ENCODE results near the gene ZAP70.

Gene ZAP70

GRCh38 chr2:97751752-97752151 lies 38.4 kb downstream of the ZAP70 start:
- intact Hi-C loops (cut with micrococcal nuclease) = no loop called here
- Mint-ChIP-seq H3K4me3 (no peak overlapping the region), H3K36me3 (ENCODE audit: low read depth) (peaks cover 82% of the 10 kb centered on the region), H3K27me3 (no peaks in the 10 kb centered on the region), H3K9me3 (peaks cover 14% of the 10 kb centered on the region), H3K27ac (no peak overlapping the region), H3K4me1 (ENCODE audit: low read depth) (peaks cover 15% of the 10 kb centered on the region)

- no peak overlapping the region for H3K27ac Mint-ChIP-seq
- H3K4me3 Mint-ChIP-seq = no peak overlapping the region
- intact Hi-C loops (cut with micrococcal nuclease) = no loop called here
- peaks cover 15% of the 10 kb centered on the region for H3K4me1 Mint-ChIP-seq (ENCODE audit: low read depth)
- H3K27me3 Mint-ChIP-seq = no peaks in the 10 kb centered on the region
- H3K9me3 Mint-ChIP-seq = peaks cover 14% of the 10 kb centered on the region
- H3K36me3 Mint-ChIP-seq (ENCODE audit: low read depth) = peaks cover 82% of the 10 kb centered on the region
Measured at GRCh38 chr2:97752342-97753334, 39.3 kb downstream of the ZAP70 start.

DNA sequence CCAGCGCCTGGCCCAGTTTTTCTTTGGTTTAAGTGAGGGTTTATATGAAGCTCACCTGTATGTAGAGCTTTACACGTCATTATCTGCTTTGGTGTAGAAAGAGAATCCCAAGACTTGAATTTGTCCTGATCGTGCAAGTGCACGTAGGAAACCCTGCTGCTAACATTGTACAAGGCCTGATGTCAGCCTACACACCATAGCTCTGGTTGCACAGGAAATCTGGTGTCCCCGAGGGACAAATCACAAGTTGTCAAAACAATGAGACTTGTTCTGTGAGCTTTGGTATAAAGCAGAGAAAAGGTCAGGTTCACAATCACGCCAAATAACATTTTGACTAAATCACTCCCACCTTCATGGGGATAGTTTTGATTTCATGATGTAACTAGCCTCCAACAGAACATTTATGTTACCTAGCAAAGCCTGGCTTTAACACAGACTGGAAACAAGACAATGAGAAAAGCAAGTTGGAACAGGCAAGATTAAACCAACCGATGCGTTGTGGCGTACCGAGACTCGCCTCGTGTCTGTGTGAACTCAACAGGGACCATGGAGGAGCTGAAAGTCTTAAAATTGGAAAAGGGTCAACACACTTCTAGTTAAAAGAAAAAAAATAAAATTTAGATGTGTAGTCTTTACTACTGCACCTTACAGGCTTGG lies 41.4 kb downstream of the ZAP70 start:
- intact Hi-C loops (cut with micrococcal nuclease) = no loop called here
- Mint-ChIP-seq H3K9me3 (peaks cover 4% of the 10 kb centered on the region), H3K27me3 (no peaks in the 10 kb centered on the region), H3K36me3 (ENCODE audit: low read depth) (peaks cover 95% of the 10 kb centered on the region), H3K4me3 (no peak overlapping the region), H3K4me1 (ENCODE audit: low read depth) (no peaks in the 10 kb centered on the region), H3K27ac (no peak overlapping the region)

DNA sequence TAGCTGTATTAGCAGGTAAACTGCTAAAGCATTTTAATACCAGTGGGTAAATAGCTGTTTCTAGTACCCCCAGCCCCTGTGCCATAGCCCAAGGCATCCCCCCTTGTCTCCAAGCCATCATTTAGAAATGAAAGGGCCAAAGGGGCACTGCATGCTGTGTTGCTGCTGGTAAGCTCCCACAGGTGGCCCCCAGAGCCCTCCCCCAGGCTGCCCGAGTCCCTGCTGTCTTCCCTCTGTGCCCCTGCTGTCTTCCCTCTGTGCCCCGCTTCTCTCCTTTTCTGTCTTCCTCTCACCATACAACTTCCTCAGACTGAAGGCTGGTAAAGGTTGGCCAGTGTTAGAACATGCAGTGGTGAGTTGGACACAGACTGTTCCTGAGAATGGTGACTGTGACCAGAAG lies 42.1 kb downstream of the ZAP70 start:
- Mint-ChIP-seq H3K27ac (no peak overlapping the region), H3K4me3 (no peak overlapping the region), H3K36me3 (ENCODE audit: low read depth) (peaks cover 95% of the 10 kb centered on the region), H3K4me1 (ENCODE audit: low read depth) (no peaks in the 10 kb centered on the region), H3K9me3 (no peaks in the 10 kb centered on the region), H3K27me3 (no peaks in the 10 kb centered on the region)
- intact Hi-C loops (cut with micrococcal nuclease) = no loop called here

DNA sequence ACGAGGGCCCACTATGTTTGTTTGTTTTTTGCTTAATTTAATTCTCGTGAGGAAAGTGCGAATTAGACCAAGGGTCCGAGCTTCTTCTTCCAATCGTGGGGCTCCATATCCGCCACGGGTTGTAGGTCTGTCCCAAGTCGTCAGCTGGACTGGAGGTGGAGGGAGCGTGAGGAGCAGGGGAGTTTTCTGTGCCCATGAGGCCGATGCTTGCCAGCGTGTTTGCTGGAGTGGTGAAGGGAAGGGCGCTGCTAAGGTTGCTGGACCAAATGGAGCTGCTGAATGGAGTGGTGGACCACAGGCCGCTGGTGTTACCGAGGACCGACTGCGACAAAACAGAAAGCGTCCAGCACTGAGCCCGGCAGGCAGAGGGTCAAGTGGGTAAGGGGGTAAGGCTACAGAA lies 43.7 kb downstream of the ZAP70 start:
- Mint-ChIP-seq H3K9me3 (no peaks in the 10 kb centered on the region), H3K36me3 (ENCODE audit: low read depth) (peaks cover 95% of the 10 kb centered on the region), H3K4me1 (ENCODE audit: low read depth) (no peaks in the 10 kb centered on the region), H3K27ac (no peak overlapping the region), H3K4me3 (no peak overlapping the region), H3K27me3 (no peaks in the 10 kb centered on the region)
- intact Hi-C loops (cut with micrococcal nuclease) = no loop called here

DNA sequence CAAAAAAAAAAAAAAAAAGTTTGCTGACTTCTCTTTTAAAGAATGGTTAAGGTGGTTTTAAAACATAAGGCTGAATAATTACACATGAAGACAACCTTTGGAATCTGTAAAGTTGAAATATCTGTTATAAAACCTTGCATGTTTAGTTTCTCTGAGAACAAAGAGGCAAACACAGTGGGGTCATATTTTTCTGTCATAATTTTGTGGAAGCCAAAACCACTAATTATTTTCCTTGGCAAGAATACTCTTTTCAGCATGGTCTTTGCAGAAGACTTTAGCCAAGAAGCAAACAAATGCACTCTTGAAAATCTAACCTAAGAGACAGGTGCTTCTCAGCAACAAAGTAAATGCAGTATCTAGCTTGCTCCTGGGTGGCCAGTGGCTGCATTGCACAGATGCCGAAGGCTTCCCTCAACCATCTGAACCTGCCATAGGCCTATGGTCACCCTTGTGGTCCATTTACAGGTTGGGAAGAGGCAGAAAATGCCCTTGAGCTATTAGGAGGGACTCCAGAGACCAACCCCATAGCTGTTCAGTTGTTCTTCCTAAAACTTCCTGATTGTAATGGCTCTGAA lies 44.8 kb downstream of the ZAP70 start:
- no peaks in the 10 kb centered on the region for H3K4me1 Mint-ChIP-seq (ENCODE audit: low read depth)
- H3K27ac Mint-ChIP-seq = no peak overlapping the region
- H3K36me3 Mint-ChIP-seq (ENCODE audit: low read depth) = peaks cover 96% of the 10 kb centered on the region
- intact Hi-C loops (cut with micrococcal nuclease) = no loop called here
- H3K4me3 Mint-ChIP-seq = no peak overlapping the region
- no peaks in the 10 kb centered on the region for H3K27me3 Mint-ChIP-seq
- no peaks in the 10 kb centered on the region for H3K9me3 Mint-ChIP-seq

DNA sequence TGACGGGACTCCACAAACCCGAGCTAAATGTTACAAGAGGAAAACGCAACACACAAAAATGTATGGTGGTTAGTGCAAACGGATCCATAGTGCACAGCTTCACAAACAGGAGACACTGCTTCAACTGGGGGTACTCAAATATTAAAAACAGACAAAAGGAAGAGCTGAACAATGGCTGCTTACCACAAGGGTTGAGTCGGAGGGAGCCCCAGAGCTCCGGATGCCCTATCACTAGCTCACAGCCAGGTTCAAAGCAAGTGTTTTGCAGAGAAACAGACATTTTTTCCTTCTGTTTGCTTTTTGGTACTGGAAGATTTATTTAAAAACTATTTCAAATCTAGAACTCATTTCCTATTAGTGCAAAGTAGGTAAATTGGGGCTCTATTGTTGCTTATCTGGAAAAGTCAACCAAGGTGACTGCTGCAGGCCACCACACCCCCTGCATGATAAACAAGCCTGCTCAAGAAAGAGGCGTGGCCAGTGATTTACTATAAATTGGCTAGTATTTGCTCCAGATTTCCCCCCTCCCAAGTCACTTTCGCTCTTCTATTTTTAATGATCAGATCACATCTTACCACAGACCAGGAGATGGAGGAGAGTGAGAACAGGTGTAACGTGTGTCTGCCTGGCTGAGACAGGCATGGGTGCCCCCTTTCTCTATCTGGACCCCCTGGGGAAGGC lies 46.5 kb downstream of the ZAP70 start:
- intact Hi-C loops (cut with micrococcal nuclease) = no loop called here
- Mint-ChIP-seq H3K27me3 (no peaks in the 10 kb centered on the region), H3K4me3 (no peak overlapping the region), H3K36me3 (ENCODE audit: low read depth) (peaks cover 100% of the 10 kb centered on the region), H3K4me1 (ENCODE audit: low read depth) (no peaks in the 10 kb centered on the region), H3K9me3 (no peaks in the 10 kb centered on the region), H3K27ac (no peak overlapping the region)

DNA sequence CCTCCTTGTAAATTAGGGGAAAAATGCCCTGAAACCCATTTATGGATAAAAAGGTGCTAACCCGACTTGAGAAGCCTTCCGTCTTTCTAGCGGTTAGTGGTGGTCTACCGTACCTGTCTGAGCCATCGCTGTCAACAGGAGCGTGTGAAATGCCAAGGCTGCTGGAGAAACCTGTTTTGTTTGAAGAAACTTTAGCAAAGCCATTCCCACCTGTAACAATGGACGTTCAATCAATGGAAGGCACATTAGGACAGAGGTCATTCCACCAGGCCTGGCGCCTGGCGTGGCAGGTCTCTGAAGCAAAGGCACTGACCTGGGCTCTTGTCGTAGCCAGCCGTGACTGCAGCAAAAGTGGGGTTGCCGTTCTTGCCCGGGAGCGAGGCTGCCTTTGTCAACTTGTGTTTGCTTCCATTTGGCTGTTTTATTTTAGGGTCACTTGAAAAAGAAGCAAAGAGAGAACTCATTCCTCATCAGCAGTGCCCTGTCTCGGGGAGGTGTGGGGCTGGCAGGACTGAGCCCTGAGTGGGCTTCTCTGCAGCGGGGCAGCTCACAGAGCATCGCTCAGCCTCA lies 47.2 kb downstream of the ZAP70 start:
- intact Hi-C loops (cut with micrococcal nuclease) = no loop called here
- H3K4me3 Mint-ChIP-seq = no peak overlapping the region

DNA sequence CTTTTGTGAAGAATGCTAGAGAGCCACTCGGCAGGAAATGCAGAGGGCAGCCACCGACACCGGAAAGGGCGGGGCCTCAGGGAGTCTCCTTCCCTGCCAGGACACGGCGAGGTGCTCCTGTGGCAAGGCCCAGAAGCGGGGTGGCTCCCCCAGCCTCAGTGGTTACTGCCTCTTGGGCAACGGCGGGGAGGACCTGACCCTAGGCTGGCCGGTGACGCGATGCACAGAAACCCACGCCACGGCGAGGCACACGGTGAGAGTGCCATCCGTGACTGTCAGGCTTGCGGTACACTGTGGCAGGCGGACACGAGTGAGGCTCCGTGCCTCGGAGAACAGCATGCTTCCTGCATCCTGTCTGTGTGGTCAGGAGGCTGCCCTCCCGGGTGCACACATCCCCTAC lies 47.8 kb downstream of the ZAP70 start:
- intact Hi-C loops (cut with micrococcal nuclease) = no loop called here
- no peak overlapping the region for H3K4me3 Mint-ChIP-seq

More for the DNA sequence above, 47.2 kb downstream of the ZAP70 start:
- no peaks in the 10 kb centered on the region for H3K9me3 Mint-ChIP-seq
- no peaks in the 10 kb centered on the region for H3K4me1 Mint-ChIP-seq (ENCODE audit: low read depth)
- no peaks in the 10 kb centered on the region for H3K27me3 Mint-ChIP-seq
- H3K27ac Mint-ChIP-seq = no peak overlapping the region
- H3K36me3 Mint-ChIP-seq (ENCODE audit: low read depth) = peaks cover 100% of the 10 kb centered on the region

GRCh38 chr2:97763176-97763845 lies 49.9 kb downstream of the ZAP70 start:
- H3K27me3 Mint-ChIP-seq = no peaks in the 10 kb centered on the region
- H3K36me3 Mint-ChIP-seq (ENCODE audit: low read depth) = peaks cover 93% of the 10 kb centered on the region
- no peak overlapping the region for H3K4me3 Mint-ChIP-seq
- H3K4me1 Mint-ChIP-seq (ENCODE audit: low read depth) = no peaks in the 10 kb centered on the region
- H3K27ac Mint-ChIP-seq = no peak overlapping the region
- intact Hi-C loops (cut with micrococcal nuclease) = no loop called here
- no peaks in the 10 kb centered on the region for H3K9me3 Mint-ChIP-seq

More for the DNA sequence above, 47.8 kb downstream of the ZAP70 start:
- Mint-ChIP-seq H3K27ac (no peak overlapping the region), H3K36me3 (ENCODE audit: low read depth) (peaks cover 100% of the 10 kb centered on the region), H3K27me3 (no peaks in the 10 kb centered on the region), H3K9me3 (no peaks in the 10 kb centered on the region), H3K4me1 (ENCODE audit: low read depth) (no peaks in the 10 kb centered on the region)

DNA sequence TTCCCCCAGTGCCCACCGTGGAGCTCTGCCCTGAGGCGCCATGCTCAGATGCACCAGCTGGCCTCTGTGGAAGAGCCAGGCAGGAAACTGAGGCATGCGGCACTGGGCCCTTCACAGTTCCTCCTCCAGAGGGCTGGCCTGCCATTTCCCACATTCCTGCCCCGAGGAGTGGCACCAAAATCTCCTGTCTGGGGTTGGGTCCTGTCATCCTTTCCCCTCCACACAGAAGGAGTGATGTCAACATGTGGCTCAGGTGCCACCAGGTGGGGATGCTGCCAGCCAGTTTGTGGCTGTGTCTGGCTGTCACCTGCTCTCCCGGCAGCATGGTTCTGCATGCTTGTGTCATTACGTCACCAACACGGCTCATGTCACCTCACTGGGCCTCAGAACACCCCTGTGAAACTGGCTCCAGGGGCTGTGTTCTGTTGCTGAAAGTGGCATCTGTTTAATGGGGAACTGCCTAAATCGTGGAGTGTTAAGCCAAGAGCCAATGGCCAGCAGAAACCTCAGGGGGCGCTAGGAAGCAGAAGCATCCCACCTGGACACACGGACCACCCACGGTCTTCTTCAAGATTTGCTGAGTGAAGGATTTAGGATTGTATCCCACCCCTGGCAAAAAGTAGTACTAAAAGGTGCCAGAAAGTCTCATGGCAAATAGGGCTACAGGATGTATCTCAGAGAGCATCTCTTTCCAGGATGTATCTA lies 51.3 kb downstream of the ZAP70 start:
- Mint-ChIP-seq H3K36me3 (ENCODE audit: low read depth) (peaks cover 87% of the 10 kb centered on the region), H3K4me1 (ENCODE audit: low read depth) (no peaks in the 10 kb centered on the region), H3K27ac (no peak overlapping the region), H3K27me3 (no peaks in the 10 kb centered on the region), H3K9me3 (no peaks in the 10 kb centered on the region), H3K4me3 (no peak overlapping the region)
- intact Hi-C loops (cut with micrococcal nuclease) = no loop called here

- no peaks in the 10 kb centered on the region for H3K4me1 Mint-ChIP-seq (ENCODE audit: low read depth)
- H3K36me3 Mint-ChIP-seq (ENCODE audit: low read depth) = peaks cover 83% of the 10 kb centered on the region
- no peaks in the 10 kb centered on the region for H3K27me3 Mint-ChIP-seq
- H3K27ac Mint-ChIP-seq = no peak overlapping the region
- intact Hi-C loops (cut with micrococcal nuclease) = no loop called here
- no peak overlapping the region for H3K4me3 Mint-ChIP-seq
- no peaks in the 10 kb centered on the region for H3K9me3 Mint-ChIP-seq
Measured at GRCh38 chr2:97765933-97766332, 52.6 kb downstream of the ZAP70 start.

GRCh38 chr2:97766567-97766966 lies 53.2 kb downstream of the ZAP70 start:
- H3K27ac Mint-ChIP-seq = no peak overlapping the region
- no peaks in the 10 kb centered on the region for H3K9me3 Mint-ChIP-seq
- H3K27me3 Mint-ChIP-seq = no peaks in the 10 kb centered on the region
- intact Hi-C loops (cut with micrococcal nuclease) = no loop called here
- H3K36me3 Mint-ChIP-seq (ENCODE audit: low read depth) = peaks cover 83% of the 10 kb centered on the region
- no peaks in the 10 kb centered on the region for H3K4me1 Mint-ChIP-seq (ENCODE audit: low read depth)
- no peak overlapping the region for H3K4me3 Mint-ChIP-seq

Data from dendritic cell treated with granulocyte-macrophage colony-stimulating factor and Interleukin-4, amounts not matched to agents 40 ng/mL and 50 ng/mL, for 4 days (primary cell).